ENCODE data around the gene CNTNAP2.

DNA sequence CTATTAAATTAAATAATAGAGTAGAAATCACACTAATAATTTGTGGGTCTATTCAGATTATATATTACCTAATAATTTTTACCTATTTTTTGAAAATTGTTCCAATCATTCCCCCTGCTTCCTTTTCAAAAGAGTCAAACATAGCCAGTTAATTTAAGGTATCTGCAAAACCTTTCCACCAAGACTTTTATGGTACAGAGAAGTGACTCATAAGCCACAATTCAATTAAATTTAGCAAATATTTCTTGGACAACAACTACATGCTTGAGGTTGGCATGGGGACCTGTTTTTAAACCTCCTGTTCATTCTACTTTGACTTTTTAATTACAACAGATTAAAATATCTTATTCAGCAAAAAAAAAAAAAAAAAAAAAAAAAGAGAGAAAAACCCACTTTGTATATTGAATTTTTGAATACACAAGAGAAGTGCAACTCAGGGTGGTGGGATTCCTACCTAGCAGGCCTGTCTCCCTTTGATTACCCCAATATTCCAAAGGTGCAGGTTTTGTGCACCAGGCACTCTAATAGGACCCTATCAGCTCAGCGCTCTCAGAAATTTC lies 2172.1 kb downstream of the CNTNAP2 start:
- TF ChIP-seq, protein P1, sequence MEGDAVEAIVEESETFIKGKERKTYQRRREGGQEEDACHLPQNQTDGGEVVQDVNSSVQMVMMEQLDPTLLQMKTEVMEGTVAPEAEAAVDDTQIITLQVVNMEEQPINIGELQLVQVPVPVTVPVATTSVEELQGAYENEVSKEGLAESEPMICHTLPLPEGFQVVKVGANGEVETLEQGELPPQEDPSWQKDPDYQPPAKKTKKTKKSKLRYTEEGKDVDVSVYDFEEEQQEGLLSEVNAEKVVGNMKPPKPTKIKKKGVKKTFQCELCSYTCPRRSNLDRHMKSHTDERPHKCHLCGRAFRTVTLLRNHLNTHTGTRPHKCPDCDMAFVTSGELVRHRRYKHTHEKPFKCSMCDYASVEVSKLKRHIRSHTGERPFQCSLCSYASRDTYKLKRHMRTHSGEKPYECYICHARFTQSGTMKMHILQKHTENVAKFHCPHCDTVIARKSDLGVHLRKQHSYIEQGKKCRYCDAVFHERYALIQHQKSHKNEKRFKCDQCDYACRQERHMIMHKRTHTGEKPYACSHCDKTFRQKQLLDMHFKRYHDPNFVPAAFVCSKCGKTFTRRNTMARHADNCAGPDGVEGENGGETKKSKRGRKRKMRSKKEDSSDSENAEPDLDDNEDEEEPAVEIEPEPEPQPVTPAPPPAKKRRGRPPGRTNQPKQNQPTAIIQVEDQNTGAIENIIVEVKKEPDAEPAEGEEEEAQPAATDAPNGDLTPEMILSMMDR (IDR thresholded peaks at IDR 0.05), result no peak
- no peak for TF ChIP-seq POLR2A (IDR thresholded peaks at IDR 0.05)
- no peak for TF ChIP-seq POLR2AphosphoS5 (IDR thresholded peaks at IDR 0.05; ENCODE audit: insufficient read depth in 1 of 2, low read depth in 1 of 2)
